GM12878 (cell line): ENCODE measurements around the gene NBR1. TPM values are rescaled to one million over a fixed set of nuclear protein-coding genes. Genes with fewer than 3 reads are reported as not detected.

ENCODE experiments used
- ATAC-seq: fragments of 200-7000 bp; cut with Tn5 transposase; 3 replicates; pipeline ENCODE4 v1.9.1; 2020; ENCODE audit warnings: mild to moderate bottlenecking, moderate library complexity
- BruUV-seq: library from RNA; stranded (reverse); fragments of 400-500 nt; replicated peaks from 2 replicates; lab custom pipeline; 2021; lab: Mats Ljungman, UMichigan
- CTCF ChIA-PET: fragments of 300-600 bp; sonication (Branson Sonifier 250); formaldehyde crosslinking; extraction: SDS; loops from one replicate; lab custom pipeline; 2021; ENCODE audit warnings: inconsistent platforms; lab: Yijun Ruan, JAX
- POLR2A ChIA-PET: fragments of 350-600 bp; formaldehyde crosslinking; extraction: SDS; loops from one replicate; lab custom pipeline; 2021; ENCODE audit warnings: inconsistent platforms; lab: Charles Lee
- RAD21 ChIA-PET: fragments of 300-600 bp; sonication (Branson Sonifier 250); formaldehyde crosslinking; loops from one replicate; lab custom pipeline; 2023; ENCODE audit warnings: antibody characterized with exemption; ENCODE audit not compliant: unreplicated experiment; lab: Charles Lee
- SMC1A ChIA-PET: fragments of 300-600 bp; sonication (Branson Sonifier 250); formaldehyde crosslinking; loops from one replicate; lab custom pipeline; 2023; ENCODE audit not compliant: unreplicated experiment, uncharacterized antibody; lab: Charles Lee
- DNase-seq: peaks from one replicate; pipeline ENCODE4 v3.0.0-alpha.2; 2011; ENCODE audit warnings: low read depth, low spot score
- FAIRE-seq: peaks from 3 replicates; lab custom pipeline; 2011; peaks lifted over from hg19 to GRCh38; lab: Jason Lieb, UNC
- H2AFZ ChIP-seq: 2 replicates; pipeline ENCODE4 v1.6.0; 2011; ENCODE audit warnings: low read depth, low read length, control low read depth; ENCODE audit not compliant: control insufficient read depth
- H3K27ac ChIP-seq: 2 replicates; pipeline ENCODE4 v1.5.1; 2011; ENCODE audit warnings: control low read depth; ENCODE audit not compliant: control insufficient read depth, insufficient read depth
- H3K27me3 ChIP-seq, 2 experiments: replicated peaks in 1 of 2; 2 replicates each; pipeline versions ENCODE4 v1.6.0 to v1.6.1; 2011; ENCODE audit warnings: low read length in 1 of 2; ENCODE audit not compliant: control insufficient read depth in 2 of 2, insufficient read depth in 2 of 2
- H3K36me3 ChIP-seq, 2 experiments: 2 replicates each; pipeline ENCODE4 v1.5.1; 2011; ENCODE audit warnings: low read length in 1 of 2; ENCODE audit not compliant: control insufficient read depth in 2 of 2, insufficient read depth in 2 of 2
- H3K4me1 ChIP-seq: 2 replicates; pipeline ENCODE4 v1.6.1; 2011; ENCODE audit warnings: mild to moderate bottlenecking, low read length, moderate library complexity, mixed read lengths; ENCODE audit not compliant: control insufficient read depth, insufficient read depth
- H3K4me2 ChIP-seq: 2 replicates; pipeline ENCODE4 v1.6.0; 2011; ENCODE audit warnings: control low read depth; ENCODE audit not compliant: control insufficient read depth, insufficient read depth
- H3K4me3 ChIP-seq: fragments of 200-600 bp; sonication (generic); 2 replicates; pipeline ENCODE4 v1.5.1; 2016
- H3K79me2 ChIP-seq: 2 replicates; pipeline ENCODE4 v1.6.0; 2011; ENCODE audit warnings: low read length; ENCODE audit not compliant: control insufficient read depth, insufficient read depth
- H3K9ac ChIP-seq: 2 replicates; pipeline ENCODE4 v1.8.0; 2011; ENCODE audit warnings: low read length, control low read depth, mixed read lengths; ENCODE audit not compliant: control insufficient read depth, insufficient read depth
- H3K9me3 ChIP-seq: replicated peaks from 3 replicates; pipeline ENCODE4 v1.5.1; 2011; ENCODE audit warnings: mild to moderate bottlenecking, low read length; ENCODE audit not compliant: control insufficient read depth, insufficient read depth
- H4K20me1 ChIP-seq: 2 replicates; pipeline ENCODE4 v1.6.0; 2011; ENCODE audit not compliant: control insufficient read depth, insufficient read depth
- BRCA1 ChIP-seq: IDR thresholded peaks from 2 replicates; pipeline ENCODE4 v1.6.1; 2011; ENCODE audit warnings: low read depth, low read length, improper control_type of control experiment
- CHD2 ChIP-seq: IDR thresholded peaks from 2 replicates; pipeline ENCODE4 v1.6.1; 2011; ENCODE audit warnings: low read depth, low read length, improper control_type of control experiment, borderline replicate concordance
- CTCF ChIP-seq, 3 experiments: IDR thresholded peaks in 2 of 3; conservative IDR thresholded peaks in 1 of 3; 2 replicates each; pipeline ENCODE4 v1.5.1; 2011; ENCODE audit warnings: low read depth in 3 of 3, low read length in 3 of 3, mild to moderate bottlenecking in 3 of 3, control low read depth in 2 of 3, moderate library complexity in 2 of 3, inconsistent platforms in 1 of 3, mixed read lengths in 1 of 3; ENCODE audit not compliant: control insufficient read depth in 2 of 3, insufficient read depth in 1 of 3; ENCODE audit errors: extremely low read depth in 1 of 3
- EP300 ChIP-seq, 2 experiments: fragments of 150-350 bp in 1 of 2; IDR thresholded peaks; 2 replicates each; pipeline ENCODE4 v1.6.1; 2011 to 2012; ENCODE audit warnings: low read depth in 2 of 2, low read length in 2 of 2, borderline replicate concordance in 1 of 2, improper control_type of control experiment in 1 of 2, inconsistent platforms in 1 of 2; ENCODE audit not compliant: control insufficient read depth in 1 of 2
- GABPA ChIP-seq: IDR thresholded peaks from 2 replicates; pipeline ENCODE4 v1.6.1; 2014; ENCODE audit warnings: antibody characterized with exemption, low read depth, mild to moderate bottlenecking, inconsistent platforms
- MEF2A ChIP-seq: IDR thresholded peaks from 2 replicates; pipeline ENCODE4 v1.6.1; 2011; ENCODE audit warnings: low read depth, mild to moderate bottlenecking, low read length, moderate library complexity; ENCODE audit not compliant: insufficient read depth
- NFYB ChIP-seq: IDR thresholded peaks from 2 replicates; pipeline ENCODE4 v1.6.1; 2011; ENCODE audit warnings: low read depth, mild to moderate bottlenecking, low read length, improper control_type of control experiment, moderate library complexity; ENCODE audit not compliant: insufficient read depth
- SIX5 ChIP-seq: IDR thresholded peaks from 2 replicates; pipeline ENCODE4 v1.6.1; 2011; ENCODE audit warnings: mild to moderate bottlenecking, low read depth, low read length, moderate library complexity; ENCODE audit not compliant: severe bottlenecking
- TCF3 ChIP-seq: IDR thresholded peaks from 2 replicates; pipeline ENCODE4 v1.6.1; 2012; ENCODE audit warnings: low read depth, mild to moderate bottlenecking, low read length, borderline replicate concordance; ENCODE audit not compliant: insufficient read depth
- USF2 ChIP-seq: IDR thresholded peaks from 2 replicates; pipeline ENCODE4 v1.6.1; 2011; ENCODE audit warnings: low read depth, low read length, improper control_type of control experiment, borderline replicate concordance
- YBX1 ChIP-seq: fragments of 450-650 bp; IDR thresholded peaks from 2 replicates; pipeline ENCODE4 v1.6.1; 2016; ENCODE audit warnings: antibody characterized with exemption
- WGBS: methylation state at CpG from one replicate; pipeline ENCODE4 v1.1.6; 2016; ENCODE audit warnings: low lambda C conversion rate; ENCODE audit not compliant: insufficient replicate concordance, insufficient coverage; ENCODE audit errors: missing lambda C conversion rate; 5-methylcytosine and 5-hydroxymethylcytosine counted together
- in situ Hi-C: fragments of 300-500 bp; cut with MboI; formaldehyde crosslinking; loops from 9 replicates; pipeline ENCODE4 v1.14.3; 2018; ENCODE audit warnings: mixed read lengths
- intact Hi-C: fragments of 100-400 bp; cut with micrococcal nuclease; formaldehyde crosslinking; loops from one replicate; pipeline ENCODE4 v1.14.2; 2022; ENCODE audit not compliant: unreplicated experiment
- polyA plus RNA-seq, 11 experiments: library from polyadenylated mRNA; depleted of rRNA in 4 of 11; unstranded in 6 of 11; stranded (reverse) in 5 of 11; fragments of >200 nt; fragmentation: Nextera tagmentation in 4 of 11; fragmentation: Illumina TruSeq in 1 of 11; extraction: Ambion mirVana in 4 of 11; extraction: Trizol in 1 of 11; gene quantifications; 1 replicate in 1 of 11; 2 replicates in 10 of 11; pipeline versions ENCODE4 v1.2.1 to v1.2.3, GENCODE V29; 2011 to 2016; ENCODE audit warnings: inconsistent platforms in 2 of 11, missing spikeins in 2 of 11, low read depth in 1 of 11
- total RNA-seq, 4 experiments: library from RNA; depleted of rRNA in 3 of 4; stranded (reverse); fragments of >200 nt in 3 of 4; fragmentation: Illumina TruSeq in 1 of 4; extraction: Trizol in 1 of 4; gene quantifications; 2 replicates each; pipeline versions ENCODE4 v1.2.1 to v1.2.3, GENCODE V29; 2013 to 2021

The NBR1 gene
- total and polyA plus RNA-seq, 10 of the 15 experiments (the other 5 are each of a cell fraction or from before 2014, with no cell fraction given) = 3.5 to 55.2 (median 28.2) TPM

GRCh38 chr17:43140396-43141332 lies 30.4 kb upstream of the NBR1 start:
- no peak for ATAC-seq
- no peaks in the 10 kb centered on the region; a peak in 1 of 4 replicates for H3K36me3 ChIP-seq
- POLR2A ChIA-PET = interaction anchor here (0.6 kb wide), 1 partner anchor 1571 kb away, joined by 5 read pairs; no protein-coding TSS in a partner anchor
- no peak overlapping the region for H2AFZ ChIP-seq
- no peak for FAIRE-seq
- H3K27ac ChIP-seq = no peak overlapping the region
- no peak overlapping the region for H3K4me2 ChIP-seq
- SMC1A ChIA-PET = no interaction called here
- WGBS = 82% methylated on average over 11 of the region's 11 CpGs
- H3K4me1 ChIP-seq = no peaks in the 10 kb centered on the region
- H3K4me3 ChIP-seq = no peak overlapping the region
- in situ Hi-C loops (no loop called here), intact Hi-C loops (no loop called here)
- RAD21 ChIA-PET = no interaction called here
- no peak overlapping the region for H3K9ac ChIP-seq
- no peaks in the 10 kb centered on the region for H3K79me2 ChIP-seq
- no peaks in the 10 kb centered on the region for H3K9me3 ChIP-seq
- H4K20me1 ChIP-seq = no peaks in the 10 kb centered on the region
- CTCF ChIA-PET = no interaction called here
- TF ChIP-seq NFYB = no peak
- TF ChIP-seq EP300 (IDR thresholded peaks at IDR 0.05; ENCODE audit: borderline replicate concordance in 1 of 2, control insufficient read depth in 1 of 2, low read depth in 2 of 2, low read length in 2 of 2) = no peak
- no peak for TF ChIP-seq YBX1
- TF ChIP-seq GABPA = no peak
- no peak for TF ChIP-seq TCF3
- TF ChIP-seq USF2 = no peak
- TF ChIP-seq CTCF (IDR thresholded peaks at IDR 0.05 in 2 of 3, conservative IDR thresholded peaks at IDR 0.05 in 1 of 3; ENCODE audit: control insufficient read depth in 2 of 3, extremely low read depth in 1 of 3, insufficient read depth in 1 of 3, low read depth in 3 of 3, low read length in 3 of 3) = no peak
- no peak for TF ChIP-seq MEF2A
- TF ChIP-seq BRCA1 = no peak
- no peak for TF ChIP-seq SIX5
- no peak for TF ChIP-seq CHD2
- H3K27me3 ChIP-seq = no peaks in the 10 kb centered on the region
- no TSS peak for BruUV-seq
- no peak for DNase-seq
